ENCODE results near the gene LARP1. TPM values are rescaled to one million over a fixed set of nuclear protein-coding genes. Genes with fewer than 3 reads are reported as not detected.
"Not testable (repeated sequence)": the region's sequence is repeated elsewhere in the genome, so short reads cannot be mapped to it uniquely, and the experiment has no call there.

LARP1 gene
- total and polyA plus RNA-seq, 9 donors: 38.1 to 249 (median 146) TPM

- no peak overlapping the region for H3K27ac ChIP-seq
- H3K27me3 ChIP-seq: no peaks in the 10 kb centered on the region
- no peaks in the 10 kb centered on the region for H3K9me3 ChIP-seq
- H3K4me1 ChIP-seq (ENCODE audit: insufficient read depth): no peaks in the 10 kb centered on the region
- H3K4me3 ChIP-seq: no peak overlapping the region
- no peak for DNase-seq
- WGBS, 3 donors: 95 to 98% (median 96%) methylated on average over 1 of the region's 1 CpG
- intact Hi-C loops (cut with DNase I): no loop called here
- H3K36me3 ChIP-seq: no peaks in the 10 kb centered on the region
- no peak for TF ChIP-seq CTCF (IDR thresholded peaks at IDR 0.05)
- TF ChIP-seq POLR2A (IDR thresholded peaks at IDR 0.05): no peak
- no peak for TF ChIP-seq EP300 (IDR thresholded peaks at IDR 0.05)
These were observed 23.0 kb upstream of the LARP1 start for GRCh38 chr5:154732212-154732611.

- WGBS, 3 donors: 68 to 72% (median 71%) methylated on average over 7 of the region's 7 CpGs
- Histone ChIP-seq H3K36me3 (no peaks in the 10 kb centered on the region), H3K27ac (no peak overlapping the region), H3K4me3 (no peak overlapping the region), H3K4me1 (ENCODE audit: insufficient read depth) (no peaks in the 10 kb centered on the region), H3K9me3 (no peaks in the 10 kb centered on the region), H3K27me3 (no peaks in the 10 kb centered on the region)
- intact Hi-C loops (cut with DNase I): no loop called here
- TF ChIP-seq POLR2A (IDR thresholded peaks at IDR 0.05) (no peak), EP300 (IDR thresholded peaks at IDR 0.05) (no peak), CTCF (IDR thresholded peaks at IDR 0.05) (no peak)
- DNase-seq: no peak
These were observed 20.6 kb upstream of the LARP1 start for GRCh38 chr5:154734370-154735248.

DNA sequence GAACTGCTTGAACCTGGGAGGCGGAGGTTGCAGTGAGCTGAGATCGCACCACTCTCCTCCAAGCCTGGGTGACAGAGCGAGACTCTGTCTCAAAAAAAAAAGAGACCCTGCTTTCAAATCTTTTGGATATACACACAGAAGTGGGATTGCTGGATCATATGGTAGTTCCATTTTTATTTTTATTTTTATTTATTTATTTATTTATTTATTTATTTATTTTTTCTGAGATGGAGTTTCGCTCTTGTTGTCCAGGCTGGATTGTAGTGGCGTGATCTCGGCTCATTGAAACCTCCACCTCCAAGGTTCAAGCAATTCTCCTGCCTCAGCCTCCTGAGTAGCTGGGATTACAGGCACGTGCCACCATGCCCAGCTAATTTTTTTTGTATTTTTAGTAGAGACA is 19.8 kb upstream of the LARP1 start:
- intact Hi-C loops (cut with DNase I); H3K36me3 ChIP-seq; H3K27ac ChIP-seq; H3K9me3 ChIP-seq; H3K27me3 ChIP-seq; H3K4me3 ChIP-seq; DNase-seq; H3K4me1 ChIP-seq (ENCODE audit: insufficient read depth): not testable (repeated sequence)
- WGBS, 3 donors: 97 to 98% (median 97%) methylated on average over 7 of the region's 7 CpGs

DNA sequence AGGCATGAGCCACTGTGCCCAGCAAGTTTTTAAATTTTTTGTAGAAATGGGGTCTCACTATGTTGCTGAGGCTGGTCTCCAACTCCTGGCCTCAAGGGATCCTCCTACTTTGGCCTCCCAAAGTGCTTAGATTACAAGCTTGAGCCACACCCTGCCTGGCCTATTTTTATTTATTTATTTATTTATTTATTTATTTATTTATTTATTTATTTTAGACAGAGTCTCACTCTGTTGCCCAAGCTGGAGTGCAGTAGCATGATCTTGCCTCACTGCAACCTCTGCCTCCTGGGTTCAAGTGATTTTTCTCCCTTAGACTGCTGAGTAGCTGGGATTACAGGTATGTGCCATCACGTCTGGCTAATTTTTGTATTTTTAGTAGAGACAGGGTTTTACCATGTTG is 18.8 kb upstream of the LARP1 start:
- intact Hi-C loops (cut with DNase I); H3K4me1 ChIP-seq (ENCODE audit: insufficient read depth): not testable (repeated sequence)
- 95 to 100% (median 98%) methylated on average over 1 of the region's 1 CpG for WGBS, 3 donors

DNA sequence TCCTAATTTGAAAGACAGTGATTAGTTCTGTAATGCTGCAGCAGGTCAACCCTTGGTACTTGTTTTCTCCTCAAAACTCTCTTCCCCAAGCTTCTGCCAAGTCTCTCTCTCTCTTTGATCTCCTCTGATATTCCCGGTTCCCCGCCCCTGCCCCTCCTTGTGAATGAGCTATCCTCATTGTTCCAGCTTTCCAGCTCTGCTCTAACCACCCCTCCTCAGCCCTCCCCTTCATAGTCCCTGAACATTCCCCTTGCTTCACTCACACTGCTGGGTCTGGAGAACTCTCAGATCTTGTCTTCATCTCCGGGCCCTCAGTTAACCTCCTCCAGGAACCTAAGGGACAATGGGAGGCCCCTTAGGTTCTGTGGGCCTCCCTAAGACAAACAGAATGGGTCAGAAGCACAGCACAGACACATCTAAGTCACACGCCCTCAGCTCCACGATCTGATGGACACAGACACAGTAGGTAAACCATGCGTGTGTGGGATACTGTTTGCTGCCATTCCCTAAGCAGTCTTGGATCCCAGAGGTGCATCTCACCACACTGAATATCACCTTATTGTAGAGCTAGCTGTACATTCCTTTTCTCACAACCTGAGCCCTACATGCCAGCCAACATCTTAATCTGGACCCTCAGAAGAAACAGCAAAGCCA is 17.4 kb upstream of the LARP1 start:
- Histone ChIP-seq H3K9me3 (no peaks in the 10 kb centered on the region), H3K27me3 (no peaks in the 10 kb centered on the region), H3K4me3 (no peak overlapping the region), H3K36me3 (no peaks in the 10 kb centered on the region), H3K27ac (no peak overlapping the region), H3K4me1 (ENCODE audit: insufficient read depth) (no peaks in the 10 kb centered on the region)
- 76 to 84% (median 81%) methylated on average over 6 of the region's 6 CpGs for WGBS, 3 donors
- intact Hi-C loops (cut with DNase I): no loop called here
- no peak for DNase-seq
- TF ChIP-seq POLR2A (IDR thresholded peaks at IDR 0.05) (no peak), EP300 (IDR thresholded peaks at IDR 0.05) (no peak), CTCF (IDR thresholded peaks at IDR 0.05) (no peak)

More for the DNA sequence above, 18.8 kb upstream of the LARP1 start:
- not testable (repeated sequence) for H3K36me3 ChIP-seq, H3K27ac ChIP-seq, H3K4me3 ChIP-seq, H3K9me3 ChIP-seq, H3K27me3 ChIP-seq, DNase-seq
